BJ (cell line): ENCODE data around the gene STAM2. TPM values are rescaled to one million over a fixed set of nuclear protein-coding genes. Genes with fewer than 3 reads are reported as not detected.

Source experiments
- CTCF ChIA-PET: fragments of 350-600 bp; formaldehyde crosslinking; extraction: SDS; loops from one replicate; lab custom pipeline; 2021; ENCODE audit warnings: antibody characterized with exemption, inconsistent platforms; lab: Yijun Ruan, JAX
- POLR2A ChIA-PET: fragments of 300-600 bp; sonication (Branson Sonifier 250); formaldehyde crosslinking; extraction: SDS; loops from one replicate; lab custom pipeline; 2021; ENCODE audit warnings: antibody characterized with exemption; lab: Charles Lee
- DNase-seq: peaks from one replicate; pipeline ENCODE4 v3.0.0-alpha.2; 2011; ENCODE audit warnings: low read depth
- H3K27me3 ChIP-seq: 2 replicates; pipeline ENCODE4 v1.6.0; 2011; ENCODE audit warnings: low read length; ENCODE audit not compliant: control insufficient read depth, insufficient read depth
- H3K36me3 ChIP-seq: 2 replicates; pipeline ENCODE4 v1.5.1; 2011; ENCODE audit warnings: low read length; ENCODE audit not compliant: control insufficient read depth, insufficient read depth
- H3K4me3 ChIP-seq: 2 replicates; pipeline ENCODE4 v1.5.1; 2011; ENCODE audit warnings: low read depth, mild to moderate bottlenecking, control low read depth, low read length
- CTCF ChIP-seq: IDR thresholded peaks from 2 replicates; pipeline ENCODE4 v1.5.1; 2011; ENCODE audit warnings: low read depth, mild to moderate bottlenecking, control low read depth, inconsistent platforms, low read length, moderate library complexity; ENCODE audit not compliant: insufficient read depth
- polyA plus RNA-seq: library from polyadenylated mRNA; depleted of rRNA; stranded (reverse); fragments of >200 nt; gene quantifications from 2 replicates; pipeline ENCODE4 v1.2.3, GENCODE V29; 2011

The STAM2 gene
- polyA plus RNA-seq, 1 experiment = 12.4 TPM

DNA sequence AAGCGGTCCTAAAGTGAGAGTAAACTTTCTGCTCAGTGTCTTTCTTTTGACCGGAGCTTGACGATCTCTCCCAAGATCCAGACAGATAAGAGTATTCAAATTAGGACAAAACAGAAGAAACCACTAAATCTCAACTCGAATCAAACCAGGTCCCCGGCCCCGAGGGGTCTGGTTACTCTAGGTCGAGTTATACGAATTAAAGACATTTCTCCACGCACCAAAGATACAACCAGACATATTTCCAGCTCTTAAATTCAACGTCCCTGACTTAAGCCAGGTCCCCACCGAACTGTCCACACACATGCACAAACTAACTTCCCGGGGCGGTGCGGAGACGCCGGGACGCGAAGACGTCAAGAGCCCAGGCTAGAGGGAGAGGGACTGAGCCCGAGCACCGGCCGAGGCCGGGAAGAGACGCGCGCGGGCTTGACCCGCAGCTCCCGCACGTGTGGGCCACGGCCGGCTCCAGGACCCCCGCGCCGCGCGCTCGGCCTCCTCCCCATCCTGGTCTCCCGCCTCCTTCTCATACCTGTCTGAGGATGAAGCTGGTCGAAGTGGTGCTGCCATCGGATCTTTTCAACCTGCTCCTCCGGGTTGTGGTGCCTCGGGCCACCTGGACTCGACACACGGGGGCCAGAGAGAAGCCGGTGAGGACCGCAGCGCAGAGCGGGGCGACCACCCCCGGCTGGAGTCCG is 77.6 kb downstream of the STAM2 start:
- Histone ChIP-seq H3K36me3 (no peaks in the 10 kb centered on the region), H3K27me3 (peaks cover 35% of the 10 kb centered on the region), H3K4me3 (peak overlapping the region; percentile 47)
- no peak for DNase-seq
- no peak for TF ChIP-seq CTCF
- ChIA-PET CTCF (interaction anchor here (0.9 kb wide), 2 partner anchors 10 to 72 kb away, joined by 3 to 4 read pairs; no protein-coding TSS in a partner anchor), POLR2A (no interaction called here)

DNA sequence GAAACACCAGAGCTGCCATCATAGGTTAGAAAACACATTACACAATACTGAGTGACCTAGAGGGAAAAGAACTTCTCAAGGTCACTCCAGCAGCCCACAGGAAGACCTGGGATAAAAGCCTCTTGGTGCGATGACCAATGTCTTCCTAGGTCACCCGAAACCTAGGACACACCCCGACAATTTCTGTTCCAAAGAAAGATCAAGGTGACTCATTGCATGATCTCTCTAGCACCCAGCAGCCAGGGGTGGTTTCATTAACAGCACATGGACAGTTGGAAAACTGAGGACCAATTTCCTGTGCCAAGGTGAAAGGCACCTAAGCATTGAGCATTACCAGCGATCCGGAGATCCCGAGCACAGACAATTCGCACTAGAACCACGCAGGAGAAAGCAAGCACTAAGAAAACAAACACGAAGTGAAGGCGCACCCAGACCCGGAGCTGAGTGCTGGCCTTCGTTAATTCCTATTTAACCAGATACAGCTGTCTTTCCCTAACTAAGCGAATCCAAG is 78.2 kb downstream of the STAM2 start:
- POLR2A ChIA-PET = no interaction called here
- CTCF ChIA-PET = interaction anchor here (0.9 kb wide), 2 partner anchors 11 to 72 kb away, joined by 3 to 4 read pairs; no protein-coding TSS in a partner anchor
- DNase-seq = no peak
- TF ChIP-seq CTCF = no peak
- Histone ChIP-seq H3K36me3 (no peaks in the 10 kb centered on the region), H3K27me3 (peaks cover 35% of the 10 kb centered on the region), H3K4me3 (peak overlapping the region; percentile 16; the same call in 1 of the 2 replicates)

DNA sequence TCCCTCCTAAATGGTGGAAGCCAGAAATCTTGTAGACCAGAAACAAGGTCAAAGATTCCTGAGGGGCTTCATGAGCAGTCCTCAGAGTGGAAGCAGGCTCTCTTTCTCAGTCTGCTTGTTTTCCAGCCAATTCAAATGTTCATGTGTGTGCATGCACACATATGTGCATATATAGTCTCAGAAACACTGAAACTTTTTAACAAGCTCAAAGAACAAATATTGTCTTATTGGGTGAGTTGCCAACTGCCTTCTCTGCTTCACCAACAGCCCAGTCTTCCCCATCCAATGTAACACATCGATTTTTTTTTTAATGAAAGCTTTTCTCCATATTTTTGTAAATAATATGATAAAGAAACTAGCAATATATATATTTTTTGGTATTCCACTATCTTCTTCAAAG is 80.4 kb downstream of the STAM2 start:
- Histone ChIP-seq H3K27me3 (peaks cover 25% of the 10 kb centered on the region), H3K36me3 (no peaks in the 10 kb centered on the region), H3K4me3 (no peak overlapping the region)
- ChIA-PET POLR2A (no interaction called here), CTCF (no interaction called here)
- no peak for TF ChIP-seq CTCF
- DNase-seq = no peak

DNA sequence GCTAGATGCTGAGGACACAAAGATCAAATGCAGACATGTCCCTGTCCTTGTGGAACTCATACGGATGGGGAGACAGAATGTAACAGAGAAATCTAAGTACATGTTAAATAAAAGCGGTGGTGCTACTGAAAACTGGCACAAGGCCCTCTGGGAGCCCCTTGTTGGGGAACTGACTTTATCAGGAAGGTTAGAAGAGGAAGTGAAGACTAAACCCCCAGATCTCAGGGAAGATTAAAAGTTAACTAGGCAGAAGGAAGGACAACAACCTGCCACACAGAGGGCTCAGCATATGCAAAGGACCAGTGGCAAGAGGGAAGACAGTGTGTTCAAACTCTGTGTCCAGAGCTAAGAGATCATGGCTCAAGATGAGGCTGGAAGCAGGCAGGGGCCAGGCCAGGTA is 81.5 kb downstream of the STAM2 start:
- Histone ChIP-seq H3K36me3 (no peaks in the 10 kb centered on the region), H3K4me3 (no peak overlapping the region), H3K27me3 (peaks cover 14% of the 10 kb centered on the region)
- no peak for DNase-seq
- POLR2A ChIA-PET = no interaction called here
- no peak for TF ChIP-seq CTCF
- CTCF ChIA-PET = interaction anchor here (0.6 kb wide), 1 partner anchor 1172 kb away, joined by 3 read pairs; no protein-coding TSS in a partner anchor

DNA sequence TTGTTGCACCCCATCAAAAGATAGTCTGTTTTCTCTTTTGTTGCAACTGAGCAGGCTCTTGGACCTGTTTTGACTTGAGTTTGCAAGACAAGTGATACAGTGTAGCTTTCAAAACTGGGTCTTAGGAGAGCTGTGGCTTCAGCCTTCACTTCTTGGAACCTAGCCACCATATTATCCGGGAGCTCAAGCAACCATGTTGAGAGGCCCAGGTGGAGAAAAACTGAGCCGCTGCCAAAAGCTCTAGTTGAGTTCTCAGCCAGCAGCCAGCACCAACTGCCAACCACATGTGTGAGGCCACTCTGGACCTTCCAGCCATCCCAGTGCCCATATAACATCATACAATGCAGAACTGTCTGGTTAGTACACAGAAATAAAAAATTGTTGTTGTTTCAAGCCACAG is 82.1 kb downstream of the STAM2 start:
- ChIA-PET POLR2A (no interaction called here), CTCF (no interaction called here)
- H3K36me3 ChIP-seq = no peaks in the 10 kb centered on the region
- no peak for DNase-seq
- TF ChIP-seq CTCF = no peak
- H3K4me3 ChIP-seq = no peak overlapping the region
- H3K27me3 ChIP-seq = peaks cover 14% of the 10 kb centered on the region
